Brain microvascular endothelial cell (primary cell): ENCODE measurements around the gene CCDC187.

Source experiments
- DNase-seq: peaks from one replicate; pipeline ENCODE4 v3.0.0-alpha.2; 2020
- H3K27ac ChIP-seq: fragments of 250-450 bp; sonication (Bioruptor Pico); 2 replicates; pipeline ENCODE4 v1.5.1; 2020; ENCODE audit warnings: mild to moderate bottlenecking, moderate library complexity
- H3K27me3 ChIP-seq: fragments of 250-450 bp; sonication (Bioruptor Pico); replicated peaks from 2 replicates; pipeline ENCODE4 v1.5.1; 2020; ENCODE audit warnings: mild to moderate bottlenecking
- H3K36me3 ChIP-seq: fragments of 250-450 bp; sonication (Bioruptor Pico); replicated peaks from 2 replicates; pipeline ENCODE4 v1.5.1; 2020; ENCODE audit warnings: mild to moderate bottlenecking
- H3K4me3 ChIP-seq: 2 replicates; pipeline ENCODE4 v1.5.1; 2011; ENCODE audit warnings: low read depth, mild to moderate bottlenecking, control low read depth, low read length, moderate library complexity
- CTCF ChIP-seq: IDR thresholded peaks from 2 replicates; pipeline ENCODE4 v1.5.1; 2011; ENCODE audit warnings: low read depth, mild to moderate bottlenecking, moderate library complexity, low read length, control low read depth, inconsistent platforms; ENCODE audit errors: missing control alignments
- in situ Hi-C: cut with HindIII; loops from 2 replicates; pipeline ENCODE4 v1.10.0; 2017; ENCODE audit warnings: low sequenced_read_pairs, low pct_ligation_motif_present

Gene CCDC187

GRCh38 chr9:136242918-136243525, 60.9 kb downstream of the CCDC187 start:
- no peak for DNase-seq
- peaks cover 10% of the 10 kb centered on the region for H3K27me3 ChIP-seq
- H3K36me3 ChIP-seq = no peaks in the 10 kb centered on the region
- H3K4me3 ChIP-seq = no peak overlapping the region
- in situ Hi-C loops = no loop called here
- no peak overlapping the region for H3K27ac ChIP-seq
- TF ChIP-seq CTCF = peak; percentile 21

GRCh38 chr9:136242248-136242647, 61.6 kb downstream of the CCDC187 start:
- H3K4me3 ChIP-seq = no peak overlapping the region
- in situ Hi-C loops = no loop called here
- H3K27ac ChIP-seq = no peak overlapping the region

GRCh38 chr9:136241542-136241941, 62.4 kb downstream of the CCDC187 start:
- no peak for DNase-seq
- no peak for TF ChIP-seq CTCF
- in situ Hi-C loops = no loop called here
- H3K27me3 ChIP-seq = peaks cover under 1% of the 10 kb centered on the region
- H3K4me3 ChIP-seq = no peak overlapping the region
- H3K36me3 ChIP-seq = no peaks in the 10 kb centered on the region
- no peak overlapping the region for H3K27ac ChIP-seq

More at GRCh38 chr9:136242248-136242647, 61.6 kb downstream of the CCDC187 start:
- no peak for TF ChIP-seq CTCF
- no peak for DNase-seq
- Histone ChIP-seq H3K27me3 (peaks cover 6% of the 10 kb centered on the region), H3K36me3 (no peaks in the 10 kb centered on the region)

DNA sequence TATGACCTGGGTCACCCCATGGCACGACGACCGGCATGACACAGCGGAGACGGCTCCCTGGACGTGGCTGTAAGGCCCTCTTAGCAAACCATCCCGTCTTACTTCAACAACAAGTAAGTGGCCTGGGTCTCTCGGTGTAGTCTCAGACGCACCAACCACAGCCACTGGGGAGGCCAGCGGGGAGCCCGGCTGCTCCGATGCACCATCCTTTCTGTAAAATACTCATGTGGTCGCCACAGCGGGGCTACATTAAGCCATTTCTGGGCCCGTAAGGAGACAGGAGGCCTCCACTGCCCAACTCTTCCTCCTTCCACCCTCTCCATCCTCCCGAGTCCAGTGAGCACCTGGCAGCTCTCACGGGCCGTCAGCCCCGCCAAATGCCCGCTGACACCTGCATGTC, 63.0 kb downstream of the CCDC187 start:
- Histone ChIP-seq H3K27ac (no peak overlapping the region), H3K36me3 (peaks cover 5% of the 10 kb centered on the region), H3K27me3 (no peaks in the 10 kb centered on the region), H3K4me3 (no peak overlapping the region)
- in situ Hi-C loops = no loop called here
- TF ChIP-seq CTCF = no peak
- DNase-seq = no peak

DNA sequence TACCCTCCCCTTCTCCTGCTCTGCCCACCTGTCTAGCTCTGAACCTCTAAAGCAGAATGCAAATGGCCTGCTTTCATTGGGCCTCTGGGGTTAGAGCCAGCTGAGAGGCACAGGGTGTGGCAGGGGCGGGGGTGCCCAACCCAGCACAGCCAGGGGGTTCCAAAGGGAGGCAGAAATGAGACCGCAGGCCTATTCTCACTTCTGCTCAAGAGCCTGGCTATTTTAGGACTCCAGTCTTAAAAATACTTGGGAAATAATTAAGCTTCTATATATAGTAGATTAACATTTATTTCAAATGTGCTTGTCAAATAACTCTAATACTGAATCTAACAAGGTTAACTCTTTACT, 63.9 kb downstream of the CCDC187 start:
- H3K27me3 ChIP-seq = no peaks in the 10 kb centered on the region
- H3K36me3 ChIP-seq = peaks cover 7% of the 10 kb centered on the region
- in situ Hi-C loops = no loop called here
- no peak for DNase-seq
- no peak for TF ChIP-seq CTCF
- H3K4me3 ChIP-seq = no peak overlapping the region
- no peak overlapping the region for H3K27ac ChIP-seq
